K562 (cell line): ENCODE results near the gene LCE1E. TPM values are rescaled to one million over a fixed set of nuclear protein-coding genes. Genes with fewer than 3 reads are reported as not detected.

Source experiments
- ATAC-seq: fragments of 200-7000 bp; cut with Tn5 transposase; 3 replicates; pipeline ENCODE4 v1.9.1; 2020; ENCODE audit warnings: moderate library complexity
- Bru-seq: library from RNA; stranded (reverse); fragments of 400-500 nt; gene quantifications from one replicate; lab custom pipeline; 2021; lab: Mats Ljungman, UMichigan
- BruChase-seq, 2 experiments: library from RNA; stranded (reverse); fragments of 400-500 nt; gene quantifications; one replicate each; lab custom pipeline; 2021; lab: Mats Ljungman, UMichigan
- BruUV-seq: library from RNA; stranded (reverse); fragments of 400-500 nt; replicated peaks from 2 replicates; lab custom pipeline; 2021; lab: Mats Ljungman, UMichigan
- CTCF ChIA-PET: fragments of 300-600 bp; formaldehyde crosslinking; extraction: SDS; loops from one replicate; lab custom pipeline; 2021; ENCODE audit warnings: low intra/inter-chr PET ratio; lab: Yijun Ruan, JAX
- POLR2A ChIA-PET: fragments of 300-600, 350-650 bp; sonication (Branson Sonifier 250); formaldehyde crosslinking; extraction: SDS; loops from one replicate; lab custom pipeline; 2021; ENCODE audit warnings: antibody characterized with exemption, inconsistent platforms; lab: Yijun Ruan, JAX
- DNase-seq, 4 experiments: peaks; one replicate each; pipeline versions ENCODE4 v3.0.0 to v3.0.0-alpha.2; 2011 to 2018; ENCODE audit warnings: low spot score in 3 of 4, mixed read lengths in 3 of 4; ENCODE audit errors: extremely low read depth in 1 of 4
- FAIRE-seq: peaks from 2 replicates; lab custom pipeline; 2011; peaks lifted over from hg19 to GRCh38; lab: Jason Lieb, UNC
- H2AFZ ChIP-seq: 2 replicates; pipeline ENCODE4 v1.6.0; 2011; ENCODE audit warnings: low read depth, low read length, control low read depth, inconsistent platforms
- H3K27ac ChIP-seq: fragments of 200-600 bp; 3 replicates; pipeline ENCODE4 v1.8.0; 2011; ENCODE audit warnings: low read depth, mild to moderate bottlenecking, control low read depth, inconsistent platforms, low read length, moderate library complexity, mixed read lengths; ENCODE audit errors: extremely low read depth
- H3K27me3 ChIP-seq, 2 experiments: fragments of 300-600 bp in 1 of 2; 2 replicates in 1 of 2; 3 replicates in 1 of 2; pipeline versions ENCODE4 v1.6.0 to v1.8.0; 2011; ENCODE audit warnings: inconsistent platforms in 2 of 2, low read length in 2 of 2, mild to moderate bottlenecking in 1 of 2, mixed read lengths in 1 of 2, moderate library complexity in 1 of 2; ENCODE audit not compliant: control insufficient read depth in 2 of 2, insufficient read depth in 2 of 2
- H3K36me3 ChIP-seq: fragments of 300-600 bp; 3 replicates; pipeline ENCODE4 v1.8.0; 2011; ENCODE audit warnings: mild to moderate bottlenecking, low read length, inconsistent platforms; ENCODE audit not compliant: control insufficient read depth, insufficient read depth
- H3K4me1 ChIP-seq, 2 experiments: fragments of 200-600 bp in 1 of 2; replicated peaks in 1 of 2; 2 replicates in 1 of 2; 3 replicates in 1 of 2; pipeline versions ENCODE4 v1.5.1 to v1.8.0; 2011; ENCODE audit warnings: inconsistent platforms in 2 of 2, low read length in 2 of 2, mild to moderate bottlenecking in 1 of 2, mixed read lengths in 1 of 2, moderate library complexity in 1 of 2; ENCODE audit not compliant: control insufficient read depth in 2 of 2, insufficient read depth in 2 of 2
- H3K4me2 ChIP-seq: 2 replicates; pipeline ENCODE4 v1.6.1; 2011; ENCODE audit warnings: low read length, control low read depth, inconsistent platforms, mixed read lengths; ENCODE audit not compliant: insufficient read depth
- H3K4me3 ChIP-seq: fragments of 200-600 bp; sonication (generic), shearing (Covaris generic); 2 replicates; pipeline ENCODE4 v1.5.1; 2016; ENCODE audit warnings: control low read depth, inconsistent platforms
- H3K79me2 ChIP-seq: fragments of 200-600 bp; 3 replicates; pipeline ENCODE4 v1.8.0; 2011; ENCODE audit warnings: low read length, inconsistent platforms; ENCODE audit not compliant: control insufficient read depth, insufficient read depth
- H3K9ac ChIP-seq, 2 experiments: 2 replicates each; pipeline versions ENCODE4 v1.6.0 to v1.6.1; 2011; ENCODE audit warnings: low read depth in 2 of 2, low read length in 2 of 2, control low read depth in 1 of 2, inconsistent platforms in 1 of 2, mild to moderate bottlenecking in 1 of 2, mixed read lengths in 1 of 2; ENCODE audit not compliant: insufficient read depth in 1 of 2
- H3K9me1 ChIP-seq: one replicate; pipeline ENCODE4 v1.6.0; 2011; ENCODE audit warnings: inconsistent platforms, mild to moderate bottlenecking, low read length, moderate library complexity; ENCODE audit not compliant: control insufficient read depth, insufficient read depth
- H3K9me3 ChIP-seq: replicated peaks from 2 replicates; pipeline ENCODE4 v1.5.1; 2011; ENCODE audit warnings: low read depth, low read length, inconsistent platforms; ENCODE audit not compliant: control insufficient read depth, insufficient read depth
- H4K20me1 ChIP-seq: replicated peaks from 2 replicates; pipeline ENCODE4 v1.6.1; 2011; ENCODE audit warnings: low read length, inconsistent platforms, mixed read lengths; ENCODE audit not compliant: control insufficient read depth, insufficient read depth
- NCOA2 ChIP-seq, 2 experiments: fragments of 450-650 bp; IDR thresholded peaks; 2 replicates each; pipeline ENCODE4 v1.6.1; 2018; ENCODE audit warnings: mild to moderate bottlenecking in 2 of 2, moderate library complexity in 1 of 2; ENCODE audit not compliant: partially characterized antibody in 2 of 2
- NR1H2 ChIP-seq: sonication (generic); formaldehyde crosslinking; IDR thresholded peaks from 2 replicates; pipeline ENCODE4 v1.4.0; 2020; ENCODE audit warnings: mild to moderate bottlenecking, missing genetic modification reagents
- POLR2A ChIP-seq: fragments of 450-650 bp; conservative IDR thresholded peaks from 2 replicates; pipeline ENCODE4 v1.6.1; 2016
- ZNF699 ChIP-seq: fragments of 250-450 bp; sonication (Bioruptor Pico); IDR thresholded peaks from 2 replicates; pipeline ENCODE4 v1.8.0; 2021; ENCODE audit warnings: mild to moderate bottlenecking, moderate library complexity; ENCODE audit not compliant: insufficient replicate concordance
- WGBS: fragments of 100-300 bp; shearing (Covaris generic); methylation state at CpG from one replicate; pipeline ENCODE4 v1.1.6; 2016; ENCODE audit warnings: low coverage, mixed read lengths; ENCODE audit not compliant: insufficient coverage; ENCODE audit errors: missing lambda C conversion rate; 5-methylcytosine and 5-hydroxymethylcytosine counted together
- in situ Hi-C: fragments of 300-500 bp; cut with MboI; formaldehyde crosslinking; loops from 4 replicates; pipeline ENCODE4 v1.15.0; 2018; ENCODE audit warnings: inconsistent platforms, mixed read lengths
- intact Hi-C: fragments of 100-400 bp; cut with micrococcal nuclease; formaldehyde crosslinking; loops from 2 replicates; pipeline ENCODE4 v1.14.2; 2022
- long read RNA-seq, 3 experiments: library from polyadenylated mRNA in 2 of 3; library from RNA in 1 of 3; unstranded in 2 of 3; stranded (forward) in 1 of 3; transcript quantifications; one replicate each; pipeline ENCODE4 v2.0.0, GENCODE V29; 2019 to 2022
- polyA minus RNA-seq, 3 experiments: library from RNA; depleted of rRNA, polyadenylated mRNA; stranded (reverse); fragments of >200 nt; gene quantifications; 2 replicates each; pipeline ENCODE4 v1.2.3, GENCODE V29; 2011
- polyA plus RNA-seq, 8 experiments: library from polyadenylated mRNA; depleted of rRNA in 4 of 8; stranded (reverse) in 5 of 8; unstranded in 3 of 8; fragments of >200 nt; fragmentation: Nextera tagmentation in 2 of 8; fragmentation: Illumina TruSeq in 1 of 8; extraction: Ambion mirVana in 2 of 8; extraction: Trizol in 1 of 8; gene quantifications; 2 replicates each; pipeline versions ENCODE4 v1.2.1 to v1.2.3, GENCODE V29; 2011 to 2014; ENCODE audit warnings: inconsistent platforms in 1 of 8, missing spikeins in 1 of 8
- total RNA-seq, 7 experiments: library from RNA; depleted of rRNA in 6 of 7; stranded (reverse); fragments of >200 nt in 6 of 7; fragmentation: Illumina TruSeq in 2 of 7; extraction: Trizol in 2 of 7; gene quantifications; 2 replicates each; pipeline versions ENCODE4 v1.2.1 to v1.2.3, GENCODE V29; 2011 to 2021; ENCODE audit warnings: low replicate concordance in 1 of 7

The LCE1E gene
- not detected in 2 replicates for total RNA-seq (2011; cell fraction: chromatin; rRNA removed; ENCODE audit: low replicate concordance)
- total RNA-seq (2011; cell fraction: nucleolus; rRNA removed) = not detected in 2 replicates
- total RNA-seq (2011; cell fraction: nucleoplasm; rRNA removed) = not detected in 2 replicates
- total RNA-seq (2014; rRNA removed) (not detected in 2 replicates), total RNA-seq (2014; rRNA removed; fragmentation: Illumina TruSeq; extraction: Trizol) (not detected in 2 replicates), total RNA-seq (2015; rRNA removed; fragmentation: Illumina TruSeq; extraction: Trizol) (not detected in 2 replicates), total RNA-seq (2021) (not detected in 2 replicates), polyA plus RNA-seq (2011; rRNA removed) (not detected in 2 replicates), polyA plus RNA-seq (2014; fragmentation: Illumina TruSeq; extraction: Trizol) (not detected in 2 replicates), polyA plus RNA-seq (2014; fragmentation: Nextera tagmentation; extraction: Ambion mirVana) (not detected), polyA plus RNA-seq (2014; rRNA removed) (not detected in 2 replicates), polyA minus RNA-seq (2011; rRNA and poly(A)+ RNA removed) (not detected in 2 replicates), Bru-seq, nascent RNA (not detected), BruChase-seq, experiment 1, labeled RNA remaining after a 2-hour chase (not detected), BruChase-seq, experiment 2, labeled RNA remaining after a 6-hour chase (not detected)
- polyA plus RNA-seq (2011; cell fraction: cytosol; rRNA removed) = not detected in 2 replicates
- polyA plus RNA-seq (2011; cell fraction: nucleus; rRNA removed) = not detected in 2 replicates
- polyA plus RNA-seq (2012) = not detected in 2 replicates
- polyA minus RNA-seq (2011; cell fraction: cytosol; rRNA and poly(A)+ RNA removed) = not detected in 2 replicates
- not detected in 2 replicates for polyA minus RNA-seq (2011; cell fraction: nucleus; rRNA and poly(A)+ RNA removed)
- long read RNA-seq, experiment 1 = 0 reads
- long read RNA-seq, experiment 2 = 0 reads
- long read RNA-seq, experiment 3 = 0 reads

GRCh38 chr1:152786077-152786476, at the start of gene LCE1E:
TSS of gene LCE1E (plus strand) at chr1:152786257. CDS start at chr1:152787300, 1,043 bp downstream.
- 0% methylated on average over 2 of the region's 2 CpGs for WGBS
- FAIRE-seq (no peak), DNase-seq (no peak), ATAC-seq (no peak)
- no peak for TF ChIP-seq POLR2A
- TF ChIP-seq NR1H2 = no peak
- no peak for TF ChIP-seq ZNF699
- TF ChIP-seq NCOA2 (IDR thresholded peaks at IDR 0.05; ENCODE audit: partially characterized antibody in 2 of 2) = no peak
- no peaks in the 10 kb centered on the region for H3K36me3 ChIP-seq
- no peak within 1 kb of the TSS for H2AFZ ChIP-seq
- no peak within 1 kb of the TSS for H3K9ac ChIP-seq
- H3K9me3 ChIP-seq = no peaks in the 10 kb centered on the region
- in situ Hi-C loops (no loop called here), intact Hi-C loops (no loop called here)
- no TSS peak for BruUV-seq
- no peaks in the 10 kb centered on the region for H3K79me2 ChIP-seq
- H3K9me1 ChIP-seq = no peaks in the 10 kb centered on the region
- ChIA-PET POLR2A (no interaction called here), CTCF (no interaction called here)
- no peaks in the 10 kb centered on the region for H4K20me1 ChIP-seq
- H3K27ac ChIP-seq = no peak within 1 kb of the TSS
- peaks cover 0 to 6% of the 10 kb centered on the region in 2 experiments; a peak in 1 of 5 replicates for H3K27me3 ChIP-seq
- no peak within 1 kb of the TSS for H3K4me3 ChIP-seq
- H3K4me1 ChIP-seq = no peaks in the 10 kb centered on the region
- no peak within 1 kb of the TSS for H3K4me2 ChIP-seq
